Activated effector memory CD4-positive, alpha-beta T cell treated with Interleukin-2 at 50 U/mL for 16 hours (primary cell): ENCODE data around the gene KRTAP19-2.
"Not testable (repeated sequence)": the region's sequence is repeated elsewhere in the genome, so short reads cannot be mapped to it uniquely, and the experiment has no call there.

Experiments
- DNase-seq: peaks from one replicate; pipeline ENCODE4 v3.0.0-alpha.2; 2020

The KRTAP19-2 gene

GRCh38 chr21:30487336-30487735, at the start of gene KRTAP19-2:
Gene KRTAP19-2 (minus strand): TSS chr21:30487436. CDS start chr21:30487348, 88 bp downstream.
- DNase-seq: no peak

GRCh38 chr21:30518876-30519275, 31.6 kb upstream of the KRTAP19-2 start:
- DNase-seq: no peak

- DNase-seq: no peak
Observed at GRCh38 chr21:30515681-30516080, 28.4 kb upstream of the KRTAP19-2 start.

- DNase-seq: not testable (repeated sequence)
Observed at GRCh38 chr21:30505621-30506205, 18.5 kb upstream of the KRTAP19-2 start.

- no peak for DNase-seq
Observed at GRCh38 chr21:30502041-30502440, 14.8 kb upstream of the KRTAP19-2 start, which contains the start of gene KRTAP19-5. Gene KRTAP19-5 (minus strand): TSS chr21:30502141. CDS start chr21:30502090, 51 bp downstream.

GRCh38 chr21:30497065-30497464, 9.8 kb upstream of the KRTAP19-2 start, which contains the start of gene KRTAP19-4:
Gene KRTAP19-4 (minus strand): TSS chr21:30497165. CDS start chr21:30497110, 55 bp downstream.
- no peak for DNase-seq

- DNase-seq: no peak
Observed at GRCh38 chr21:30491963-30492428, 4.8 kb upstream of the KRTAP19-2 start, which contains the start of gene KRTAP19-3. Gene KRTAP19-3 (minus strand): TSS chr21:30492013. CDS start chr21:30491957, 56 bp downstream.

GRCh38 chr21:30486180-30486579, 1.1 kb downstream of the KRTAP19-2 start:
- no peak for DNase-seq

GRCh38 chr21:30482130-30482529, 5.1 kb downstream of the KRTAP19-2 start:
- no peak for DNase-seq

- no peak for DNase-seq
Observed at GRCh38 chr21:30480145-30480544, 7.1 kb downstream of the KRTAP19-2 start, which contains the start of gene KRTAP19-1. Gene KRTAP19-1 (minus strand): TSS chr21:30480367. CDS start chr21:30480317, 50 bp downstream.

GRCh38 chr21:30479259-30479658, 8.0 kb downstream of the KRTAP19-2 start:
- no peak for DNase-seq

GRCh38 chr21:30478004-30478403, 9.2 kb downstream of the KRTAP19-2 start:
- DNase-seq: no peak

GRCh38 chr21:30468900-30469714, 18.1 kb downstream of the KRTAP19-2 start:
- no peak for DNase-seq

- DNase-seq: no peak
Observed at GRCh38 chr21:30463713-30464112, 23.5 kb downstream of the KRTAP19-2 start.

GRCh38 chr21:30448514-30448913, 38.7 kb downstream of the KRTAP19-2 start:
- DNase-seq: no peak

- no peak for DNase-seq
Observed at GRCh38 chr21:30447056-30447455, 40.2 kb downstream of the KRTAP19-2 start.

- no peak for DNase-seq
Observed at GRCh38 chr21:30444204-30444603, 43.0 kb downstream of the KRTAP19-2 start.

- DNase-seq: no peak
Observed at GRCh38 chr21:30443226-30443625, 44.0 kb downstream of the KRTAP19-2 start.

- no peak for DNase-seq
Observed at GRCh38 chr21:30439975-30440374, 47.3 kb downstream of the KRTAP19-2 start, which contains the start of gene KRTAP15-1. Gene KRTAP15-1 (plus strand): TSS chr21:30440275. CDS start chr21:30440328, 53 bp downstream.
